Stimulated activated naive CD4-positive, alpha-beta T cell (primary cell): Measurements from ENCODE around the gene OR10C1.
"Not testable (repeated sequence)": the region's sequence is repeated elsewhere in the genome, so short reads cannot be mapped to it uniquely, and the experiment has no call there.

Source experiments
- DNase-seq, 6 experiments: peaks; one replicate each; lab custom pipeline; 2025; lab: John Stamatoyannopoulos, UW

Gene OR10C1

GRCh38 chr6:29439006-29439405, at the start of gene OR10C1:
OR10C1 (plus strand) TSS chr6:29439306; CDS start chr6:29440016, 710 bp downstream.
- no peak for DNase-seq

DNA sequence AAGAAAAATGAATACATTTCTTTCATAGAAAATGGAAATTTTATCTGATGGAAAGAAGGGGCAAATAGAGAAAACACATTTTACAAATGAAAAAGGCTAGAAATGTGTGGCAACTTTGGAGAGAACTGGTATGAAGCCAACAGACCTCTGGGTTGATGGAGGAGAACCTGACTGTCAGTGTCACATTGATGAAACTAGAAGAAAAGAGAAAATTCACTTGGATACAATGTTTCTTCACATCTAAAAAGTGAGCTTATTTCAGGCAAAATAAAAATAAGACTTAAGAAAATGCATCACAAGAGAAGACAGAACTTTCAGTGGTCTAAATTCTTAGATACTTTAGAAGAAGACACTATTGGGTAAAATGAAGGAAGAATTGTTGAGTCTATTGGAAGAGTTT, 43.8 kb upstream of the OR10C1 start, which contains the start of gene OR12D2:
Gene OR12D2 (plus strand): TSS at position 301 of the 400 bp plus-strand sequence. CDS start 1,069 bp downstream, outside the sequence.
- DNase-seq = no peak

- DNase-seq = no peak
These were observed 39.6 kb upstream of the OR10C1 start for GRCh38 chr6:29399525-29399924.

DNA sequence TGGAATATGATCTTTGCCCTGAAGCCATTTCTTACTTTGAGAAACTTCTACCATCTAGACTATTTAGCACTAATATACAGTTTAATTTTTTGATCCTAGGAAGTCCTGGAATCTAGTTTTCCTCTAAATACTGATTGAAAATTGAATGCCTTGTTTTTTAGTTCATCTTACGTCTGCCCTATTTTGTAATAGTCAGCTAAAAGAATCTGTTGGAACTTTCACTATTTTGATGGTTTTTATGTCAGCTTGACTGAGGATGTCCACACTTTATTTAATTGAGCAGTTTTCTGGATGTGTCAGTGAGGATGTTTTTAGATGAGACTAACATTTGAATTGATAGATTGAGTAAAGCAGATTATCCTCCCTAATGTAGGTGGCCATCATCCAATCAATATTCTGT, 35.3 kb upstream of the OR10C1 start:
- DNase-seq = no peak

DNA sequence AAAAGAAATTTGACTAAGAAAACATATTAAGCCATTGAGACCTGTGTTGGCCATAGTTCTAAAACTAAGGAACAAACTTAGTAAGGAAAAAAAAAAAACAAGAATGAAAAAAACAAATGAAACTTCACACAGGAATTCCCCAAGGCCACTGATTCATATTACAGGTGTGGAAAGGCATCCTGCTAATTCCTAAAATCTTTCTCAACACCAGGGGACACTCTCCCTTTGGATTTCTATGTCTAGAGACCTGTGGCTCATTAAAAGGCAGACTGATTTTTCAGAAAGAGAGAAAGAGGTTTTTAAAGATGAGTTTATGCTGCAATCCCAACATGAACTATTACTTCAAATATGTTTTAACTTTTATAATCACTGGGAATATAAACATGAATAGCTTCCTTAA, 24.5 kb upstream of the OR10C1 start, which contains the start of gene OR12D1:
Gene OR12D1 (plus strand): TSS at position 341 of the 400 bp plus-strand sequence.
- DNase-seq = no peak

DNA sequence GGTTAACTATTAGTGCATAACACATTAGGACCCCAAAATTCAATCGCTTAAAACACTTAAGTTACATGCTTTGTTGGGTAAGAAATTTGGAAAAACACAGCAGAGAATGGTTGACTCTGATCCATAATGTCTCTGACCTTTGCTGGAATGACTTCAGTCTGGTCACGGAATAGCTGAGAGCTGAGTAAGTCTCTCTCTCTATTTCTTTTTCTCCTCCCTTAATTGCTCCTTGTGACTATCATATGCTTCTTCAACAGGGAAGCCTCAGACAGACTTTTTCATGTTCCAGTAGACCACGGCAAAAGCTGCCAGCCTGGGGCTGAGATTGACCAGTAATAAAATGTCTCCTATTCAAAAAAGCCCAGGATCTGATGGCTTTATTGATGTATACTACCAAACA, 19.6 kb upstream of the OR10C1 start:
- DNase-seq = no peak

- no peak for DNase-seq
These were observed 14.9 kb upstream of the OR10C1 start for GRCh38 chr6:29424168-29424567.

GRCh38 chr6:29424575-29424974, 14.5 kb upstream of the OR10C1 start:
- no peak for DNase-seq

DNA sequence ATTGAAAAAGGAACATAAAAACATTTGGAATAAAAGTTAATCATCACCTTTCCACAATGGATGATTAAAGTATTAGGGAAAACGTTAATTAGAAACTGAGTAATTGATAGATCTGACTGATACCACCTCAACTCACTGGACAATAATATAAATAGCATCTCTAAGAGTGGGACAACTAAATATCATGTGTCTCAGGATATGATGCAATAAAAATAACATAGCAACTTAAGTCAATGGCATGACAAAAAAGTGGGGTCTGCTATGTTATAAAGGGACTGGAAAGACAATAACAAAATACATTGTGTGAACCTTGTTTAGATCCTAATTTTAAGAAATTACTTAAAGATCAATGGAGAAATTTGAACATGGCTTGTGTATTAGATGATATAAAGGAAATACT, 14.0 kb upstream of the OR10C1 start:
- no peak for DNase-seq

DNA sequence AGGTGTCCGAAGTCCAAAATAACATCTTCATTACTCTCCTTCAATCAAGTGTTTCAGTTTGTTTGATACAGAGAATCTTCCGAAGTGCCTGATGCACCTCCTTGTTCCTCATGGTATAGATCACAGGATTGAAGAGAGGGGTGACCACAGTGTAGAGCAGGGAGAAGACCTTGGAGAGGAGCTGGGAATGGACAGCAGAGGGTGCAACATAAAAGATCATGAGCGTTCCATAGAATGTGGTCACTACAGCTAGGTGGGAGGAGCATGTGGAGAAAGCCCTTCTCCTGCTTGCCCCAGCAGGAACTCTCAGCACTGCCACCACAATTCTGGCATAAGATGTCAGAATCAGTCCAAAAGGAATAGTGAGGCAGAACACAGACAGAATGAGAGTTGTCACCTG, 12.5 kb upstream of the OR10C1 start:
- DNase-seq = no peak

DNA sequence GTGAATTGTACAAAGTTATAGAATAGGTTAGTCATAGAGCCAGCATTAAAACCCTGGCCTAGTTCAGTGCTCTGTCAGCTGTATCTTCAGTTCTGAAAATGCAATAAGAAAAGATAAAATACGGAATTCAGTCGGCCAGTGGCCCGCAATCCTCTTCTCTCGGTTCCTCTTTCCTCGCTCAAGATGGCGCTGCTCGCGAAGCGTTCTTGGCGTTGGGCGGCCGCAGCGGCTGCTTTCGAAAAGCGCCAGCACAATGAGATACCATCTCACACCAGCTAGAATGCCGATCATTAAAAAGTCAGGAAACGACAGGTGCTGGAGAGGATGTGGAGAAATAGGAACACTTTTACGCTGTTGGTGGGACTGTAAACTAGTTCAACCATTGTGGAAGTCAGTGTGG, 2.4 kb upstream of the OR10C1 start:
- not testable (repeated sequence) for DNase-seq

- DNase-seq = no peak
These were observed 3.6 kb downstream of the OR10C1 start for GRCh38 chr6:29442719-29443118.

DNA sequence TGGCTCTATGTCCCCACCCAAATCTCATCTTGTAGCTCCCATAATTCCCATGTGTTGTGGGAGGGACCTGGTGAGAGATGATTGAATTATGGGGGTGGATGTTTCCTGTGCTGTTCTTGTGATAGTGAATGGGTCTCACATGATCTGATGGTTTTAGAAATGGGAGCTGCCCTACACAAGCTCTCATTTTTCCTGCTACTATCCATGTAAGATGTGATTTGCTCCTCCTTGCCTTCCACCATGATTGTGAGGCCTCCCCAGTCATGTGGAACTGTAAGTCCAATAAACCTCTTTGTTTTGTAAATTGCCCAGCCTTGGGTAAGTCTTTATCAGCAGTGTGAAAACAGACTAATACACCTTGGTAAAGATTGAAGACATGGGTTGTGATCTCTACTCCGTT, 4.9 kb downstream of the OR10C1 start:
- not testable (repeated sequence) for DNase-seq

GRCh38 chr6:29447670-29448069, 8.6 kb downstream of the OR10C1 start:
- no peak for DNase-seq

DNA sequence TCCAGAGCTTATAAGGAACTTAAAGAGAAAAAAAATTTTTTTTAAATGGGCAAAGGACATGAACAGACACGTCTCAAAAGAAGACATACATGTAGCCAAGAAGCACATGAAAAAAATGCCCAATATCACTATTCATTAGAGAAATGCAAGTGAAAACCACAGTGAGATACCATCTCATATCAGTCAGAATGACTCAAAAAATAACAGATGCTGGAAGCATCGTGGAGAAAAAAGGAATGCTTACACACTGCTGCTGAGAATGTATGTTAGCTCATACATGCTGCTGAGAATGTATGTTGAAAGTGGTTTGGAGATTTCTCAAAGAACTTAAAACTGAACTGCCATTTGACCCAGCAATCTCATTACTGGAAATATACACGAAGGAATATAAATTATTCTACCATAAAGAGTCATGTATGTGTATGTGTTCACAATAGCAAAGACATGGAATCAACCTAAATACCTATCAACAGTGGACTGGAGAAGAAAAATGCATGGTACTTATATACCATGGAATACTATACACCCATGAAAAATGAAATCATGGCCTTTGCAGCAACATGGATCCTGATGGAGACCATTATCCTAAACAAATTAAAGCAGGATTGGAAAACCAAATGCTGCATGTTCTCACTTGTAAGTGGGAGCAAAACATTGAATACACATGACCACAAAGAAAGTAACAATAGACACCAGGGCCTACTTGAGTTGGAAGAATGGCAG, 12.5 kb downstream of the OR10C1 start:
- no peak for DNase-seq

- no peak for DNase-seq
These were observed 17.9 kb downstream of the OR10C1 start, which contains the start of the genes OR11A1 and OR2H1 for GRCh38 chr6:29456971-29457370. OR11A1 (minus strand) TSS chr6:29457071; CDS start chr6:29427641, 29,430 bp downstream. OR2H1 (plus strand) TSS chr6:29457155; CDS start chr6:29461770, 4,615 bp downstream.

GRCh38 chr6:29461021-29461814, 22.1 kb downstream of the OR10C1 start:
- DNase-seq = no peak

DNA sequence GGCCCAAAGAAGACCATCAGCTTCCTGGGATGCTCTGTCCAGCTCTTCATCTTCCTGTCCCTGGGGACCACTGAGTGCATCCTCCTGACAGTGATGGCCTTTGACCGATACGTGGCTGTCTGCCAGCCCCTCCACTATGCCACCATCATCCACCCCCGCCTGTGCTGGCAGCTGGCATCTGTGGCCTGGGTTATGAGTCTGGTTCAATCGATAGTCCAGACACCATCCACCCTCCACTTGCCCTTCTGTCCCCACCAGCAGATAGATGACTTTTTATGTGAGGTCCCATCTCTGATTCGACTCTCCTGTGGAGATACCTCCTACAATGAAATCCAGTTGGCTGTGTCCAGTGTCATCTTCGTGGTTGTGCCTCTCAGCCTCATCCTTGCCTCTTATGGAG, 22.9 kb downstream of the OR10C1 start:
- DNase-seq = no peak

- no peak for DNase-seq
These were observed 26.2 kb downstream of the OR10C1 start for GRCh38 chr6:29465279-29465678.

- no peak for DNase-seq
These were observed 26.7 kb downstream of the OR10C1 start for GRCh38 chr6:29465801-29466200.

GRCh38 chr6:29466241-29466640, 27.1 kb downstream of the OR10C1 start:
- no peak for DNase-seq

DNA sequence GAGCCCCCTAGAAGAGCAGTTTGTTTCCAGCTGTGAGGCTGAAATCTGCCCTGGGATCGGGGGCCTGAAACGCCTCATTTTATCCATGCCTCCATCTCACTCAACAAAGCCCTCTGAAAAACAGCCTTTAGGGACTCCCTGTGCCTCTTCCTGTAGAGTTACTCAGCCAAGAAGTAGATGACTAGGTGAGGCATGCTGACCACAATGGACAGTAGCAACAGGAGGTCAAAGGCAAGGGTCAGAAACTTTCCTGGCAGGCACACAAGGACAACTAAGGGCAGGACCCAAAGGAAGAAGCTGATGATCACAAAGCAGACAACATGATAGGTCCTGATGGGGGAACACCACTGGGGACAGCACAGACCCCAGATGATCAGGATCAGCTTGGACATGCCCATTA, 35.9 kb downstream of the OR10C1 start:
- DNase-seq = no peak

DNA sequence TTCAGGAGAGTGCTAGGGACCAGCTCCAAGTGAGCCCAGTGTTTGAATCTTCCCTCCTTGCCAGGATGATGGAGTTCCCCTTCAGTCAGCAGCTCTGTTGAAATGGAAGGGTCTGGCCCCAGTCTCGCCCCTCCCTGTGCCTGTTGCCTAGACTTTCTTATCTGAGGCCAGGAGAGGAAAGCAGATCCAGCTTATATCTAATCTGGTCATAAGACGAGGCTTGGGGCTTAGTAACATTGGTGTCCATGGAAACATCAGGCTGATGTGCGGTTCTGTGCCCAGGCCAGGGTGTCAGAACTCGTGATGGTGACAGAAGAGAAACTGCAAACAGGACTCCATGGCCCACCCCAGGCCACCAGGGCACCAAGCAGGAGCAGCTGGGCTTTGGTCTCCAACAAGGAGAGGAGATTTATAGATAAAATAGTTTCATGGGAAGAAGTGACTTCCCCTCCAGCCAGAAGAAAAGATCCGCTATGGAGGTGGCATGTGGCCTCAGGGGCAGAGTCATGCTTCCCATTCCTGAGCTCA, 38.9 kb downstream of the OR10C1 start:
- DNase-seq = no peak
